HG03571 (cell line): ENCODE measurements around the gene DAPK2.
A peak's percentile ranks its signal among the peaks of the same experiment; 100 is the strongest.
"Not testable (repeated sequence)": the region's sequence is repeated elsewhere in the genome, so short reads cannot be mapped to it uniquely, and the experiment has no call there.

Experiments used
- ATAC-seq: cut with Tn5 transposase; IDR thresholded peaks from one replicate; pipeline ENCODE4 v1.9.1; 2021; ENCODE audit not compliant: unreplicated experiment

The DAPK2 gene

GRCh38 chr15:63978511-63979261 lies 67.6 kb downstream of the DAPK2 start:
- no peak for ATAC-seq

- ATAC-seq: no peak
Observed at GRCh38 chr15:63977119-63977518, 69.2 kb downstream of the DAPK2 start.

- ATAC-seq: no peak
Observed at GRCh38 chr15:63974021-63974420, 72.3 kb downstream of the DAPK2 start.

- ATAC-seq: no peak
Observed at GRCh38 chr15:63973212-63974009, 72.9 kb downstream of the DAPK2 start.

- no peak for ATAC-seq
Observed at GRCh38 chr15:63972801-63973200, 73.5 kb downstream of the DAPK2 start.

GRCh38 chr15:63971904-63972303 lies 74.4 kb downstream of the DAPK2 start:
- no peak for ATAC-seq

- ATAC-seq: peak; percentile 40
Observed at GRCh38 chr15:63971427-63971805, 74.9 kb downstream of the DAPK2 start.

- peak; percentile 86 for ATAC-seq
Observed at GRCh38 chr15:63970621-63971426, 75.5 kb downstream of the DAPK2 start.

GRCh38 chr15:63969652-63970421 lies 76.4 kb downstream of the DAPK2 start:
- ATAC-seq: no peak

- ATAC-seq: no peak
Observed at GRCh38 chr15:63968700-63969099, 77.6 kb downstream of the DAPK2 start.

- ATAC-seq: no peak
Observed at GRCh38 chr15:63968122-63968524, 78.2 kb downstream of the DAPK2 start.

GRCh38 chr15:63967616-63968015 lies 78.7 kb downstream of the DAPK2 start:
- ATAC-seq: no peak

GRCh38 chr15:63962947-63963721 lies 83.2 kb downstream of the DAPK2 start:
- not testable (repeated sequence) for ATAC-seq

- ATAC-seq: no peak
Observed at GRCh38 chr15:63953524-63953923, 92.8 kb downstream of the DAPK2 start.

GRCh38 chr15:63950911-63951481 lies 95.3 kb downstream of the DAPK2 start:
- no peak for ATAC-seq

- no peak for ATAC-seq
Observed at GRCh38 chr15:63948971-63949370, 97.3 kb downstream of the DAPK2 start.

- no peak for ATAC-seq
Observed at GRCh38 chr15:63948436-63948835, 97.8 kb downstream of the DAPK2 start.

- ATAC-seq: no peak
Observed at GRCh38 chr15:63947228-63947627, 99.1 kb downstream of the DAPK2 start.

- no peak for ATAC-seq
Observed at GRCh38 chr15:63946524-63947065, 99.7 kb downstream of the DAPK2 start.
